ENCODE data around the gene MTNR1A. TPM values are rescaled to one million over a fixed set of nuclear protein-coding genes. Genes with fewer than 3 reads are reported as not detected.

Gene MTNR1A
- total RNA-seq, 2 donors from 2014 or later = not detected

DNA sequence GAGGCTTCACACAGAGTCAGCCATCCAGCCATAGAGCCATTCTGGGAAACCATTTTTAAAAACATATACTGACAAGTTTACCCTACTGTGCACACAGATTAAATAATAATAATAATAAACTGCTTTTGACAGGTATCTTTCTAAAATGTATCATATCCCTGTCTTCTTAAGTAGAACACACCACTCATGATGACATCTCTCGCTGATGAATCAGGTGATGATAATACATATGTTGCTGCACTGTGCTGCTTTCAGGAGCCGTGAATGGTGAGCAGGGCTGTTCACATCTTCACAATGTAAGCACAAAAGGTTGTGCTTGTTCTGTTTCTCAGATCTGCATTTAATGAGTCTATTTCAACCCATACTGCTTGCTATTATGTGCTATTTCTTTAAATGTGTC, 3.5 kb downstream of the MTNR1A start:
- H3K9me3 ChIP-seq = no peaks in the 10 kb centered on the region
- H3K36me3 ChIP-seq = no peaks in the 10 kb centered on the region
- H3K4me3 ChIP-seq = no peak overlapping the region
- H3K27ac ChIP-seq = no peak overlapping the region
- DNase-seq (ENCODE audit: low spot score) = no peak
- peaks cover 0 to 14% of the 10 kb centered on the region in 2 donors for H3K4me1 ChIP-seq
- peaks cover 0 to 8% of the 10 kb centered on the region in 2 donors for H3K27me3 ChIP-seq
- TF ChIP-seq, protein P1, sequence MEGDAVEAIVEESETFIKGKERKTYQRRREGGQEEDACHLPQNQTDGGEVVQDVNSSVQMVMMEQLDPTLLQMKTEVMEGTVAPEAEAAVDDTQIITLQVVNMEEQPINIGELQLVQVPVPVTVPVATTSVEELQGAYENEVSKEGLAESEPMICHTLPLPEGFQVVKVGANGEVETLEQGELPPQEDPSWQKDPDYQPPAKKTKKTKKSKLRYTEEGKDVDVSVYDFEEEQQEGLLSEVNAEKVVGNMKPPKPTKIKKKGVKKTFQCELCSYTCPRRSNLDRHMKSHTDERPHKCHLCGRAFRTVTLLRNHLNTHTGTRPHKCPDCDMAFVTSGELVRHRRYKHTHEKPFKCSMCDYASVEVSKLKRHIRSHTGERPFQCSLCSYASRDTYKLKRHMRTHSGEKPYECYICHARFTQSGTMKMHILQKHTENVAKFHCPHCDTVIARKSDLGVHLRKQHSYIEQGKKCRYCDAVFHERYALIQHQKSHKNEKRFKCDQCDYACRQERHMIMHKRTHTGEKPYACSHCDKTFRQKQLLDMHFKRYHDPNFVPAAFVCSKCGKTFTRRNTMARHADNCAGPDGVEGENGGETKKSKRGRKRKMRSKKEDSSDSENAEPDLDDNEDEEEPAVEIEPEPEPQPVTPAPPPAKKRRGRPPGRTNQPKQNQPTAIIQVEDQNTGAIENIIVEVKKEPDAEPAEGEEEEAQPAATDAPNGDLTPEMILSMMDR (IDR thresholded peaks at IDR 0.05) = no peak

DNA sequence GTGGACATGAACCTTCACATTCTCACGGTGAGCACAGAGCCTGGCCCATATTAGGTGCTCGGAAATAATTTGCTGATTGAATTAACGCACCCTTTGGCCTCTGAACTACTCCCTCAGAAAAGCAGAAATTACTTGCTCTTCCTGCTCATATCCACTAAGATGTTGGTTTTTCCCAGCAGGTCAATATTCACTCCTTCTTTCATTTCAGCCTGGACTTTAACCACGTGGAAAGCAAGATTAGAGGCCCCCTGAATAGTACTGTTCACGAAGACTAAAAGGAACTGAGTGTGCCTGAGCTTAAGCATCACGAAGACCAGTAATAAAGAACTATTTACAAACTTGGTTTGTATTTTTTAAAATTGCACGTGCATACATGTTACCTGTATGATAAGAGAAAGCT, 9.9 kb downstream of the MTNR1A start:
- no peaks in the 10 kb centered on the region for H3K36me3 ChIP-seq
- no peak for DNase-seq (ENCODE audit: low spot score)
- TF ChIP-seq, protein P1 (IDR thresholded peaks at IDR 0.05) = no peak
- no peaks in the 10 kb centered on the region for H3K9me3 ChIP-seq
- no peak overlapping the region for H3K4me3 ChIP-seq
- no peaks in the 10 kb centered on the region for H3K27me3 ChIP-seq
- no peak overlapping the region for H3K27ac ChIP-seq
- H3K4me1 ChIP-seq = no peaks in the 10 kb centered on the region

DNA sequence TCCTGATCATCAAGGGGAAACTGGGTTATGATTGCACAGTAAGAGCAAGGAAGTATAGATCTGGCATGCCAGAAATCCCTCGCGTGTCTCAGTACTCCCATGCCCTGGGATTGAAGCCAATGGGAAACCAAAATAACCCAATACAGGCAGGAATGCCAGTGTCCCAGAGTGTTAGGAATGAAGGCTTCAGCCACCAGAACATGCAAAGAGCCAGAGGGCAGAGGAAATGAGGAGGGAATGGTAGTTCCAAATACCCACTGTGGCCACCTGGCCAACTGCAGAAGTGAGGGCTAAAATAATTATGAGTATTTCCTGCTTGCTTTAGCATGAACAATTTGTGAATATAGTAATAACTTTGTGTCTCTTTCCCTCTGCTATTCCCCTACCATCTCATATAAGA, 12.2 kb downstream of the MTNR1A start:
- no peaks in the 10 kb centered on the region for H3K27me3 ChIP-seq
- no peaks in the 10 kb centered on the region for H3K36me3 ChIP-seq
- H3K4me1 ChIP-seq = no peaks in the 10 kb centered on the region
- TF ChIP-seq, protein P1 (IDR thresholded peaks at IDR 0.05) = no peak
- DNase-seq (ENCODE audit: low spot score) = no peak
- no peaks in the 10 kb centered on the region for H3K9me3 ChIP-seq
- no peak overlapping the region for H3K27ac ChIP-seq
- H3K4me3 ChIP-seq = no peak overlapping the region

DNA sequence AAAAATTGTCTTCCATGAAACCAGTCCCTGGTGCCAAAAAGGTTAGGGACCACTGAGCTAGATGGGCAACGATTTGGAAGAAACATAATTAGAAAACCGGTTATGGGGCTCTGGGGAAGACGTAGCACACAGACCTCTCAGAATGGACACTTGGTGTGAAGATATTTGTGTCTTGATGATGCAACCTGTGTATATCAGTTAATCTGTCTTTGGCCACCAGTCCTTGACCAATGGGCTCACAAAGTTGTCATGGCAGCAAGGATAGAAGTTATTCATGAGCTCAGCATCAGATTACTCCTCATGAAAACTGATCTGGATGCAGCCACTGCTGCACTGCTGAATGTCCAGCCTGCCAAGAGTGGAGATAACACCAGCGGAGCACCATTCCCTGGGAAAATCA, 13.6 kb downstream of the MTNR1A start:
- H3K27ac ChIP-seq = no peak overlapping the region
- TF ChIP-seq, protein P1 (IDR thresholded peaks at IDR 0.05) = no peak
- H3K4me1 ChIP-seq = no peaks in the 10 kb centered on the region
- no peaks in the 10 kb centered on the region for H3K27me3 ChIP-seq
- no peaks in the 10 kb centered on the region for H3K9me3 ChIP-seq
- no peaks in the 10 kb centered on the region for H3K36me3 ChIP-seq
- H3K4me3 ChIP-seq = no peak overlapping the region
- no peak for DNase-seq (ENCODE audit: low spot score)

DNA sequence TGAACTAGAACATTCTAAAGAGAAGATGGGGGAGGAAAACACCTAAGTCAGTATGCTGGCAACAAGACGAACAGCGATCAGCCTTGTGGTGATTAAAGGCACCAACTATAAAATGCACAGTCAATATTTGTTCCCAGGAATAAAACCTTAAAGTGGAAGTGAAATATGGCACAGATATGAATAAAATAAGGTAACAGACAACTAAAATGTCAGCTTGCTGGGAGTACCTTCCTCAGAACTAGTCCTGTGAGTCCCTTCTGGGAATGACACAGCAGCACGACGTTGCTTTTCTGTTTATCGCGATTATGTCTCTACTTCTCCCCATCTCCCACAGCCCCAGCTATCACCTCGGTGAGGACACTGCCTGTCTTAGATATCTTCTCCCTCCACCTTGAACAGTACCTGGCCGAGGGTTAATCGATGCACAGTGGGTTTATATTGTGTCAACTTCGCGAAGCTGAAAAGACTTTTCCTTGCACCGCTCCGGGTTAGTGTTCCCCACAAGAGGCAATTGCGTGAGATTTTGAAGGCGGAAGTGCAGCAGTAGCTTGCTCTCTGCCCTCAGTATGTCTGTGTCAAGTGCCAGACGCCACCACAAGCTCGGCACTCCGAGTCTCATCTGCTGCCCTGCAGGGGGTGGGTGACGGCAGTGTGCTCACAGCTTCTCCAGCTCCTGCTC, 17.4 kb downstream of the MTNR1A start:
- Histone ChIP-seq H3K27me3 (no peaks in the 10 kb centered on the region), H3K9me3 (no peaks in the 10 kb centered on the region), H3K36me3 (no peaks in the 10 kb centered on the region), H3K4me1 (no peaks in the 10 kb centered on the region), H3K27ac (no peak overlapping the region), H3K4me3 (no peak overlapping the region)
- TF ChIP-seq, protein P1 (IDR thresholded peaks at IDR 0.05) = no peak
- no peak for DNase-seq (ENCODE audit: low spot score)

DNA sequence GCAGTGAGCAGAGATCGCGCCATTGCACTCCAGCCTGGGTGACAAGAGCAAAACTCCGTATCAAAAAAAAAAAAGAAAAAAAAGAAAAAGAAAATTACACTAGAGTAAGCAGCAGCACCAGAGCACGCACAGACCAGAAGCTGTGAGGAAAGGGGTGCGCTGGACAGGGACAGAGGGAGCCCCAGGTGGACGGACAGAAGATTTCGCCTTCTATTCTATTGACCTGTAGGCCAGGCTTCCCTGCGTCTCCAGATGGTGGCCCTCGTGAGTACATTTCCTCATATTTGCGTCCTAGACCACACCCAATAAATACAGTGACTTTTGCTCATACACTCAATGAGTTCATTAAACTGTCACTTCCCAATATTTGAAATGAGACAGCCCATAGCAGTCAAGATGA, 19.1 kb downstream of the MTNR1A start:
- TF ChIP-seq, protein P1 (IDR thresholded peaks at IDR 0.05) = no peak

More for the DNA sequence above, 19.1 kb downstream of the MTNR1A start:
- no peak overlapping the region for H3K4me3 ChIP-seq
- H3K9me3 ChIP-seq = no peaks in the 10 kb centered on the region
- H3K4me1 ChIP-seq = no peaks in the 10 kb centered on the region
- no peak for DNase-seq (ENCODE audit: low spot score)
- no peaks in the 10 kb centered on the region for H3K36me3 ChIP-seq
- no peaks in the 10 kb centered on the region for H3K27me3 ChIP-seq
- H3K27ac ChIP-seq = no peak overlapping the region

All from right atrium auricular region (tissue), 2 donors.